ENCODE data around the gene FMN1. TPM values are rescaled to one million over a fixed set of nuclear protein-coding genes. Genes with fewer than 3 reads are reported as not detected.

FMN1 gene
- total and polyA plus RNA-seq, 2 donors from 2014 or later, result 0.71 to 44.8 TPM

DNA sequence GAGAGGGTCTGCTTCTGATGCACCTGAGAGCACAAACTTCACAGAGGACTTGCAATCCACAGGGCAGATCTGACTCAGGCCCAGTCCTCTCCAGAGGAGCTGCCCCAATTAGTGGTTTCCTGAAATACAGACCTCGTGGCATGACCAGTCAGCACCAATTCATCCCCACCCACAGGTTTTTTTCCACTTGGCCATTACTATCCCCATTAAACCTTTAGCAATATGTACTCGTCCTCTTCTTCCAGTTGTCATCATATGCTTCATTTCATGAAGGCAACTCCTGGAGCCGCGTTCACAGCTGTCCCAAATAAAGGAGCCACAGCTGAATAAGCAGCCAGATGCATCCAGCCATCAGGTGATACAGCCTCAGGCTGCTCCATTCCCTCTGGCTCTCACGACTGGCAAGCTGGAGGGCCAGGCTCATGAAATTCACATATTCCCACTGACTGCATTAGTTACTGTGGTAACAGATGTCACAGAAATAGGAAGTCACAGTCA is 163.1 kb downstream of the FMN1 start:
- Histone ChIP-seq H3K4me3 (ENCODE audit: low read length in 3 of 3) (no peak overlapping the region), H3K9me3 (ENCODE audit: control insufficient read depth in 2 of 3, insufficient read depth in 1 of 3, low read length in 3 of 3) (no peaks in the 10 kb centered on the region), H3K9ac (ENCODE audit: low read length in 3 of 3) (no peak overlapping the region), H3K27ac (ENCODE audit: low read depth in 2 of 2, low read length in 2 of 2) (peak overlapping the region in 1 of 2 donors; percentile 20), H3K36me3 (ENCODE audit: control insufficient read depth in 2 of 3, insufficient read depth in 3 of 3, low read length in 3 of 3) (no peaks in the 10 kb centered on the region), H3K27me3 (ENCODE audit: control insufficient read depth, insufficient read depth, low read length) (no peaks in the 10 kb centered on the region), H3K4me1 (ENCODE audit: control insufficient read depth in 2 of 3, insufficient read depth in 2 of 3, low read depth in 1 of 3, low read length in 3 of 3) (peaks cover 0 to 8% (median 7%) of the 10 kb centered on the region in 3 donors)
- TF ChIP-seq, protein P1, sequence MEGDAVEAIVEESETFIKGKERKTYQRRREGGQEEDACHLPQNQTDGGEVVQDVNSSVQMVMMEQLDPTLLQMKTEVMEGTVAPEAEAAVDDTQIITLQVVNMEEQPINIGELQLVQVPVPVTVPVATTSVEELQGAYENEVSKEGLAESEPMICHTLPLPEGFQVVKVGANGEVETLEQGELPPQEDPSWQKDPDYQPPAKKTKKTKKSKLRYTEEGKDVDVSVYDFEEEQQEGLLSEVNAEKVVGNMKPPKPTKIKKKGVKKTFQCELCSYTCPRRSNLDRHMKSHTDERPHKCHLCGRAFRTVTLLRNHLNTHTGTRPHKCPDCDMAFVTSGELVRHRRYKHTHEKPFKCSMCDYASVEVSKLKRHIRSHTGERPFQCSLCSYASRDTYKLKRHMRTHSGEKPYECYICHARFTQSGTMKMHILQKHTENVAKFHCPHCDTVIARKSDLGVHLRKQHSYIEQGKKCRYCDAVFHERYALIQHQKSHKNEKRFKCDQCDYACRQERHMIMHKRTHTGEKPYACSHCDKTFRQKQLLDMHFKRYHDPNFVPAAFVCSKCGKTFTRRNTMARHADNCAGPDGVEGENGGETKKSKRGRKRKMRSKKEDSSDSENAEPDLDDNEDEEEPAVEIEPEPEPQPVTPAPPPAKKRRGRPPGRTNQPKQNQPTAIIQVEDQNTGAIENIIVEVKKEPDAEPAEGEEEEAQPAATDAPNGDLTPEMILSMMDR (IDR thresholded peaks at IDR 0.05; ENCODE audit: borderline replicate concordance, extremely low read depth, insufficient read depth), result no peak
- FAIRE-seq (no peak), DNase-seq (no peak)
- intact Hi-C loops (cut with DNase I), result no loop called here

DNA sequence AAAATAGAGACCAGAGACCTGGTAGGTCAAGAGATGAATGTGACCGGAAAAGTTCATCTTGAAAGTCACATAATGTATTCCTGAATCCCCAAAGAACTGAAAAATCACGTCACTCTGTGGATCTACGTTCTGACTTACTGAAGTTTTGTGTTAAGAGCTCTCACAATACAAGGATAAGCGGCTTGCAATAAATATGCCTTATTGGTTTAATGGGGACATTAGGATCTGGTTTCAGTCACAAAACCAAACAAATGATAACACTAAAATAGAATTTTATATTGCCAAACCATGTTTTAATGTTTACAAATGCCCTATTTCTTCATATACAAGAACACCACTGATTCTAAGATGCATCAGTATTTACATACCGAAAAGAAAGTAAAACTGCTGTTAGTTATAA is 164.2 kb downstream of the FMN1 start:
- TF ChIP-seq, protein P1 (IDR thresholded peaks at IDR 0.05; ENCODE audit: borderline replicate concordance, extremely low read depth, insufficient read depth), result no peak
- intact Hi-C loops (cut with DNase I), result no loop called here
- peaks cover 0 to 15% (median 7%) of the 10 kb centered on the region in 3 donors for H3K4me1 ChIP-seq (ENCODE audit: control insufficient read depth in 2 of 3, insufficient read depth in 2 of 3, low read depth in 1 of 3, low read length in 3 of 3)
- H3K27ac ChIP-seq (ENCODE audit: low read depth in 2 of 2, low read length in 2 of 2), result no peak overlapping the region
- DNase-seq, result no peak
- no peak for FAIRE-seq
- no peaks in the 10 kb centered on the region for H3K36me3 ChIP-seq (ENCODE audit: control insufficient read depth in 2 of 3, insufficient read depth in 3 of 3, low read length in 3 of 3)
- H3K9ac ChIP-seq (ENCODE audit: low read length in 3 of 3), result no peak overlapping the region
- no peak overlapping the region for H3K4me3 ChIP-seq (ENCODE audit: low read length in 3 of 3)
- H3K9me3 ChIP-seq (ENCODE audit: control insufficient read depth in 2 of 3, insufficient read depth in 1 of 3, low read length in 3 of 3), result no peaks in the 10 kb centered on the region
- H3K27me3 ChIP-seq (ENCODE audit: control insufficient read depth, insufficient read depth, low read length), result no peaks in the 10 kb centered on the region

DNA sequence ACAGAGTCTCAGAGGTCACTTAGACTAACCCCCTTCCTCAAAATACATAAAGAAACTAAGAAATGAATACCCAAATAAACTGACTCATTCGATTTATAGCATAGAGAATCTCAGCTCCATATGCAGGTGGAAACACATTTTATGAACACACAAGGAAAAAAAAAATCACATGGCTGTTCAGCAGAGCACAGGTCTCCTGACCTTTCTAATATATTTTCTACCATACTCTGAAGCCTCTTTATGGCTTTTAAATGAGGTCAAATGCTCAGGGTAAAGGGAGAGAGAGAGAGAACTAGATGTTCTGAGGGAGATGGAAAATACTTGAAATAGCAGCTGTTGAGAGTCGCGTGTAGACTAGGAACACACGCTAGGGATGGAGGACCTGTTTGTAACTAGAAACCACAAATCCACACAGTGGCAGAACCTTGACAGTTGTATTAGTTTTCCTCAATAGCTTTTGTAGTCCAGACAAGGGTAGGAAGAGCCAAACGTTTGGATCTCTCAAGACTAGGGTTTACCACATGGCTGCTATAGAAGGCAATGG is 165.3 kb downstream of the FMN1 start:
- H3K4me1 ChIP-seq (ENCODE audit: control insufficient read depth in 2 of 3, insufficient read depth in 2 of 3, low read depth in 1 of 3, low read length in 3 of 3), result peaks cover 0 to 15% (median 7%) of the 10 kb centered on the region in 3 donors
- H3K9ac ChIP-seq (ENCODE audit: low read length in 3 of 3), result peak overlapping the region in 1 of 3 donors; percentile 37
- no peak overlapping the region for H3K4me3 ChIP-seq (ENCODE audit: low read length in 3 of 3)
- intact Hi-C loops (cut with DNase I), result no loop called here
- H3K27me3 ChIP-seq (ENCODE audit: control insufficient read depth, insufficient read depth, low read length), result no peaks in the 10 kb centered on the region
- no peaks in the 10 kb centered on the region for H3K9me3 ChIP-seq (ENCODE audit: control insufficient read depth in 2 of 3, insufficient read depth in 1 of 3, low read length in 3 of 3)
- FAIRE-seq (no peak), DNase-seq (peak in 1 of 5 donors; percentile 22)
- peak overlapping the region; percentile 47 to 70 for H3K27ac ChIP-seq (ENCODE audit: low read depth in 2 of 2, low read length in 2 of 2)
- TF ChIP-seq, protein P1 (IDR thresholded peaks at IDR 0.05; ENCODE audit: borderline replicate concordance, extremely low read depth, insufficient read depth), result no peak
- H3K36me3 ChIP-seq (ENCODE audit: control insufficient read depth in 2 of 3, insufficient read depth in 3 of 3, low read length in 3 of 3), result no peaks in the 10 kb centered on the region
